Hematopoietic multipotent progenitor cell (in vitro differentiated cells): ENCODE results near the gene ELOVL1. TPM values are rescaled to one million over a fixed set of nuclear protein-coding genes. Genes with fewer than 3 reads are reported as not detected.
"Not testable (repeated sequence)": the region's sequence is repeated elsewhere in the genome, so short reads cannot be mapped to it uniquely, and the experiment has no call there.

Source experiments
- DNase-seq, 3 donors: peaks; one replicate each; pipeline ENCODE4 v3.0.0-alpha.2; 2011 to 2015; ENCODE audit warnings: low read depth in 2 of 3, low spot score in 2 of 3
- total RNA-seq: library from RNA; depleted of rRNA; stranded (reverse); fragments of >200 nt; gene quantifications from one replicate; pipeline ENCODE4 v1.2.3, GENCODE V29; 2012

ELOVL1 gene
- total RNA-seq = 75.7 TPM

DNA sequence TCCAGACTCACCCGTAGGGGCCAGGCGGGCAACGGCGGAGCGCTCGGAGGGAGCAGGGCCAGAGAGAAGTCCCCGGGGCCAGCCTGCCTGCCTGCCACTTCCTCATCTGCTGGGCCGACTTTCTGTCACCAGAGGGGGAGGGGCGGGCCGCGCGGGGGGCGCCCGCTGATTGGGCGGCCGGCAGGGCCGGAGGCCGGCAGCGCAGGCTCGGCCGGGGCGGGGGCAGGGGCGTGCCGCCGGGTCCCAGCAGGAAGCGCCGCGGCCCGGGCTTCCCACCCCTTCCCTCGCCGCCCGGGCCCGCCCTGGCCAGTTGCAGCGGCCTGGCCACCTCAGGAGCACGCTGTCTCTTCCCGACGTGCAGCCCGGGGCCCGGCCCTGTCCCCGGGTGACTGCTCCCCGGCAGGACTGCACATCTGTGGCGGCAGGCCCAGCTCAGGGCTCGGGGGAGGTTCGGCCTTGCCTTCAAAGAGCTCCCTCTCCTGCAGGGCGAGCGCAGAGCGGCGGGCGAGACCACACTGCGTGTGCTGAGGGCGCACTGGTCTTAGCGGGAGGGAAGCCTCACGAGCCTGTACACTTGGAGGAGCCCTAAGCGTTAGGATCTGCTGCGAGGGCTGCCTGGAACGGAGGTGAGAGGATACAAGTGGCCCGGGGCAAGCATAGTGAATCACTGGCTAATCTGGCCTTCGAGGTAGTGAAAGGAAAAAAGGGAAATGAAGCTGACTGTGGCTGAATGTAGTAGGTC lies at the start of gene ELOVL1:
ELOVL1 (minus strand) TSS at position 108 of the 742 bp plus-strand sequence. CDS start 2,402 bp downstream, outside the sequence.
- peak; percentile 58 to 93 (median 92) for DNase-seq

- no peak for DNase-seq
These were observed 48.1 kb upstream of the ELOVL1 start for GRCh38 chr1:43415901-43416300.

GRCh38 chr1:43414634-43415223 lies 46.9 kb upstream of the ELOVL1 start:
- peak; percentile 36 to 90 (median 82) for DNase-seq

- not testable (repeated sequence) for DNase-seq
These were observed 45.6 kb upstream of the ELOVL1 start for GRCh38 chr1:43413426-43413825.

DNA sequence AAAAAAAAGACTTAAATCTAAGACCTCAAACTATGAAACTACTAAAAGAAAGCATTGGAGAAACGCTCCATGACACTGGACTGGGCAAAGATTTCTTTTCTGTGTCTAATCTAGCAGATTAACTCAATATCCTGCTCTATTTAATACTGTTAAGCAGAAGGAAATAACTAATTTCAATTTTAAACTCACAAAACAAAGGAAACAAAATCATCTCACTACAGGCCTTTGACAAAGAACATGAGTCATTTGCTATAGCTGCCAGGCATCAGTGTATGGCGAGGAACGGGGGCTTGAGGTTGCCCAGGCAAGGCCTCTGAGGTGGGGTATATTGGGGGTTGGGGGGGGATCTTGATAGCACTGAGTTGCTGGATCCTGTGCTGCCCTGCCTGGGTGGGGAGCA lies 42.8 kb upstream of the ELOVL1 start:
- no peak for DNase-seq

DNA sequence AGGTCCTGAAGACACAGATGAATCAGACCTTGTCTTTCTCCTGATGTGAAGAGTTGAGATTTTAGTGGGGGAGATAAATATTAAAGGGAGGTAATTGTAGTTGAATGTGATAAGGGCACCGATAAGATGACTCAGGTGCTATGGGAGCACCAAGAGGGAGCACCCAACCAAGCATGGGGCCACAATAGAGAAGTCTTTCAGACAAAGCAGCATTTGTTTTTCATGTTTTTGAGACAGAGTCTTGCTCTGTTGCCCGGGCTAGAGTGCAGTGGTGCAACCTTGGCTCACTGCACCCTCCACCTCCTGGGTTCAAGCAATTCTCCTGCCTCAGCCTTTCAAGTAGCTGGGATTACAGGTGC lies 38.0 kb upstream of the ELOVL1 start:
- no peak for DNase-seq

DNA sequence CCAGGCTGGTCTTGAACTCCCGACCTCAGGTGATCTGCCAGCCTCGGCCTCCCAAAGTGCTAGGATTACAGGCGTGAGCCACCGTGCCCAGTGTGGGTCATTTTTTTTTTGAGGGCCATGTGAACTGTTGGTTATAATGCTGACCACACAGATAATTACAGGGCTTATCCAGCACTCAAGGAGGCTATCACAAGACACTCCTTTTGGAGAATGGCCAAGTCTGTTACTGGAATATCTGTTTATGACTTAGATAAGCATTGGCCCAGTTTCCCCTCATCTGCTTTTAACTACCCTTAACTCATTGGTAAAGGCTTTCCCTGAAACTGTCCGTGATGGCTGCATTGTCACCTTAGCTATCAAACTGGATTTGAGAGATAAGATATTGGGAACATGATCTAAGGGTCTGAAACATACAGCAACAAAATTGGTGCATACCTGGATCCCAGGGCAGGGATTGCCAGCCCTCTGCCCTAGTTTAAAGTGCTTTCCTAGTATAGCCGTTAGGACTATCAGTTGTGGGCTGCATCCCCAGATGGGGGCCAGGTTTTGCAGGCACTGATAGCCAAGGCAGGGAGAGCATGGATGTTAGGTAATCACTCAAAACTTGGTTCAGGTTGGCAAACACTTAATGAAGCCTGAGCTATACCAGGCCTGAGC lies 37.5 kb upstream of the ELOVL1 start:
- DNase-seq = no peak

- DNase-seq = no peak
These were observed 36.5 kb upstream of the ELOVL1 start for GRCh38 chr1:43404353-43404752.

GRCh38 chr1:43402089-43402865 lies 34.5 kb upstream of the ELOVL1 start:
- no peak for DNase-seq

DNA sequence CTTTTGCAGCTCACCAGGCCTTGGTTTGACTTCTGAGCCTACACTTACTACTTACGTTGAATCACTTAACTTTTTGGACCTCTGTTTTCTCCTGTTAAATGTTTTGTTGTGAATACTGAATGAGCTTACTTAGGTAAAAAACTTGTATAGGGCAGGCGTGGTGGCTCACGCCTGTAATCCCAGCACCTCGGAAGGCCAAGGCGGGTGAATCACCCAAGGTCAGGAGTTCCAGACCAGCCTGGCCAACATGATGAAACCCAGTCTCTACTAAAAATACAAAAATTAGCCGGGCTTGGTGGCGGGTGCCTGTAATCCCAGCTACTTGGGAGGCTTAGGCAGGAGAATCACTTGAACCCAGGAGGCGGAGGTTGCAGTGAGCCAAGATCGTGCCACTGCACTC lies 32.6 kb upstream of the ELOVL1 start:
- DNase-seq = not testable (repeated sequence)

GRCh38 chr1:43398227-43398626 lies 30.4 kb upstream of the ELOVL1 start:
- no peak for DNase-seq

DNA sequence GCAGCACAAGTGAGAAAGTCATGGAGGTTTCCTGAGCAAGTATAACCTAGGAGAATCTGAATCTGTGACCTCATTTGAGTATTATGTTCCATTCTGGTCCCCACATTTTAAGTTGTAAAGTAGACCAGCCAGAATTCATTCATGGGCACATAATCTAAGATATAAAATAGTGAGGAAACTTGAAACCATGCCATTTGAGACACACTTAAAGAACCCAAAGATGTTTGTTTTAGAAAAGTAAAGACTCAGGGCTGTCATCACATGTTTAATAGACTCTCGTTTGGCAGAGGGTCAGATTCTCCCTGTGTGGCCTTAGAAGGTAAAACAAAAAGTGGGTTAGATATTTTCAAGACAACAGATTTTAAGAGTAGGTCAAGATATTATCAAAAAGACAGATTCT lies 28.2 kb upstream of the ELOVL1 start:
- DNase-seq = no peak

DNA sequence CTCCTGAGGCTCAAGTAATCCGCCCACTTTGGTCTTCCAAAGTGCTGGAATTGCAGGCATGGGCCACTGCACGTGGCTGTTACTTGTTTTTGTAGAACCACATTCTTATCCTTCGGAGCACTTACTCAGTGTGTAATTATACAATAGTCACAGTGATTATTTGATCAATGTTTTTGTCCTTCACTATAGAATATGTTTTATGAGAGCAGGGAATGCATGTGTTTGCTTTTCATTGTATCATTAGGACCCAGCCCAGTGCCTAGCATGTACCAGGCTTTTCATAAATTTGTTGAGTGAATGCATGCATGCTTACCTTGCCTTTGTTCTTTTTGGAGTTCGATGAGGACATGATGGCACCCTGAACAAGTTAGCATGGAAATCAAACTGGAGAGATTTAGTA lies 27.7 kb upstream of the ELOVL1 start:
- DNase-seq = no peak

DNA sequence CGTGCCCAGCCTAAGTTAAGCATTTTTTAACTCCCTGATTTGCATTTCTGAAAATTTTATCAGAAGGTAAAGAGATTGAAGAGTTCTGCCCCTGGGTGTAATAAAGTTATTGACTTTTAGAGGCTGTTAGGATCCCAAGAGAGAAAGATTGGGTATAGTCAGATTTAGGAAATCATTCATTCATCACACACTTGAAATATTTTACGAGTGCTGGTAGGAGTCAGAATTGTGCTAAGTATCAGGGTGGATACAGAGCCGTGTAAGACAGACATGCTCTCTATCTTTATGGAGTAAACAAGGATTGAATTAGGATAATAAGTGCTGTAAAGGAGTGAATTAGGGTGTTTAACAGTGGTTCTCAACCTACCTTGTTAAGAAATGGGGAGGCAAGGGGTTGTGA lies 24.9 kb upstream of the ELOVL1 start:
- no peak for DNase-seq

- peak; percentile 73 to 92 (median 92) for DNase-seq
These were observed 21.8 kb upstream of the ELOVL1 start, which contains the start of the genes MED8 and SZT2 for GRCh38 chr1:43389326-43390313. Gene MED8 (minus strand): TSS chr1:43389800. CDS start chr1:43389764, 36 bp downstream. Gene SZT2 (plus strand): TSS chr1:43389899. CDS start chr1:43389969, 70 bp downstream.

DNA sequence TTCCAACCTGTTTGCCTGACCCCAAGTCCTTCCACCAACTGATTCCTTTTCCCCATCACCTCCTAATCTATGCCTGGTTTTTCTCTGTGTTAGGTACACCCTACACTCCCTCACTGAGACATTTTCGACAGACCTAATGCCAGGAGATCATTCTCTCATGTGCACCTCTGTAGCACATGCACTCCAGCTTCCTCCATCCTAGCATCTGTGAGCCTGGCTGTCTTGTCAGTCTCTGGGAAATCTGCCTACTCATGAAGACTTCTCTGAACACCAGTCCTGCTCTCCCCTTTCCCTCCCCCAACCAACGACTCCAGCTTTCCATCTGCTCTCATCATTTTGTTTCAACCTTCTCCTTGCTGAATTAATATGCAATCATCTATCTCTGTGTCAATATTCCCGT lies 20.8 kb upstream of the ELOVL1 start:
- DNase-seq = no peak

DNA sequence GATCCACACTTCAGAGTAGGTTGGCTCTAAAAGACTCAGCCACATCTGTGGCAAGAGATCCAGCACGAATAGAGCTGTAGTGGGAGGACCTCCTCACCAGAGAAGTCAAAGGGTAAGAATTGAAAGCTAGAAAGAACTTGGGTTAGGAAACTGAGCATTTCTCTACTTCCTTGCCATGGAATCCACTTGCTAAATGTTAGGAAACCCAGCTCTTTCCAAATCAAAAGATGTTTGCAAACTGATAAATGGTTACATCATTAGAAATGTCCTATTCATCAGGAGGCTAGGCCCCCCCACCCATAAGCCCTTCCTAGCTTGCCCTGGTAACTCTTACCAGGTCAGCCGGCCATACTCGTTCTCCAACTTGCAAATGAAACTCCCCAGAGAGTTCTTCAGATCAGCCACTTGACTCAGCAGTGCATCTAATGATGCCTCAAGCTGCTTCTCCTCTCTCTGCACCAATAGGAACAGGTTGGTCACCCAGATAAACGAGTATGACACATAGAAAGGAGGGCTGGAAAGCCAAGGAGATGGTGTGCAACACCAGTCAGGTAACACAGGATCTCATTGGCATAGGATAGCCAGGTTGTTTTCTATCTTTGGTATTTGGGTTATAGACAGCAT lies 20.3 kb upstream of the ELOVL1 start:
- DNase-seq = no peak

DNA sequence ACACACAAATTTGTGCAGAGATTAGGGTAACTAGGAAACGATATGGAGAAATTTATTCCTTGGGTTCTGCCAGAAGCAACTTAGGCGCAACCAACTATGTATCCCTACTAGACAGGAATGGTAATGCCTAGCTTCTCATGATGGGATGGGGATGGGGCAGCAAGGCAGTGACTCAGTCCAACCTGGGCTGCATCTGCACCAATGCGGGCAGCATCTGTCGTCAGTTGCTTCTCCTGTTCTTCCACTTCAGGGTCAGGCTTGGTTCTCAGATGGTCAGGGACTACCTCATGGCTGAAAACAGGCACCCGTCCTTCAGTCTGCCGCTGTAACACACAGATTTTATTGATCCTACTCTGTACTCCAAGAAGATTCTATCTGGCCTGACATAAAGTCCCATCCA lies 18.9 kb upstream of the ELOVL1 start:
- no peak for DNase-seq

GRCh38 chr1:43383449-43383848 lies 15.6 kb upstream of the ELOVL1 start:
- DNase-seq = peak in 1 of 3 donors; percentile 20
